ENCODE measurements around the gene FLNC. TPM values are rescaled to one million over a fixed set of nuclear protein-coding genes. Genes with fewer than 3 reads are reported as not detected.

The FLNC gene
- total RNA-seq, 1 donor from 2014 or later, result 839 TPM

DNA sequence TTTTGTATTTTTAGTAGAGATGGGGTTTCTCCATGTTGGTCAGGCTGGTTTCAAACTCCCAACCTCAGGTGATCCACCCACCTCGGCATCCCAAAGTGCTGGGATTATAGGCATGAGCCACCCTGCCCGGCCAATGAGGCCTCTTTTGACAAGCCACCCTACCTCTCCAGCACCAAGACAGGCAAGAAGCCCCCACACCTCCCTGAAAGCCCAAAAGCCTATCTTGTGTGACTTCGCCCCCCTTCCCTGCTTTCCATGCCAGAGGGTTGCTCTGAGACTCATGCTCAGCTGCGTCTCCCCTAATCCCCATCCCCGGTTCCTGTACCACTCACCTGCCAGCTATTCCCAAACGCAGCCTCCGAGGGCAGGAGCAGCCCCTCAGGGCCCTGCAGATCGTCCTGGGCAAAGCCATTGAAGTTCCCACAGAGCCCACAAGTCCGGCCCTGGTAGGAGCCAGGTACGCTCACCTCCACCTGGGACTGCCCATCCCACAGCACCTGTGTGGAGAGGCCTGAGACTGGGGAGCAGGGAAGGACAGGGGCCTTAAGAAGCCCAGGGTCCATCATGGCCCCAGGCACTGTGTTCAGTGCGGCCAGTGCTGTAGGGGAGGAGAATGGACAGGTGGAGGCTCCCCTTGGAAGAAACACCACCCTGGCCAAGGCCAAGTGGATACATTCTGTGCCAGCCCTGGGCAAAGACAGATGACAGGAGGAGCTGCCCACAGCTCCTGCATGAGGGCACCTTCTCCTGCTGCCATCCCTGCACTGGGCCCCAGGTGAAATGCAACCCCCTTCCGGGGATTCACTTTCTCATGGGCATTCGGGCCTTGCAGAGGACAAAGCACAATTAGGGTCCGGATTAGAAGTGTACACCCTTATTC is 48.3 kb downstream of the FLNC start:
- H3K27me3 ChIP-seq (ENCODE audit: low read depth), result no peaks in the 10 kb centered on the region
- DNase-seq, result peak; percentile 6
- intact Hi-C loops (cut with micrococcal nuclease), result loop anchor here (10.0 kb wide), 1 partner anchor 274 kb away; no protein-coding TSS in a partner anchor
- H3K27ac ChIP-seq (replicated peaks), result no peak overlapping the region
- H3K9me3 ChIP-seq (replicated peaks), result no peaks in the 10 kb centered on the region
- H3K4me3 ChIP-seq, result no peak overlapping the region
- no peaks in the 10 kb centered on the region for H3K4me1 ChIP-seq
- H3K36me3 ChIP-seq, result no peaks in the 10 kb centered on the region
- TF ChIP-seq, protein P1, sequence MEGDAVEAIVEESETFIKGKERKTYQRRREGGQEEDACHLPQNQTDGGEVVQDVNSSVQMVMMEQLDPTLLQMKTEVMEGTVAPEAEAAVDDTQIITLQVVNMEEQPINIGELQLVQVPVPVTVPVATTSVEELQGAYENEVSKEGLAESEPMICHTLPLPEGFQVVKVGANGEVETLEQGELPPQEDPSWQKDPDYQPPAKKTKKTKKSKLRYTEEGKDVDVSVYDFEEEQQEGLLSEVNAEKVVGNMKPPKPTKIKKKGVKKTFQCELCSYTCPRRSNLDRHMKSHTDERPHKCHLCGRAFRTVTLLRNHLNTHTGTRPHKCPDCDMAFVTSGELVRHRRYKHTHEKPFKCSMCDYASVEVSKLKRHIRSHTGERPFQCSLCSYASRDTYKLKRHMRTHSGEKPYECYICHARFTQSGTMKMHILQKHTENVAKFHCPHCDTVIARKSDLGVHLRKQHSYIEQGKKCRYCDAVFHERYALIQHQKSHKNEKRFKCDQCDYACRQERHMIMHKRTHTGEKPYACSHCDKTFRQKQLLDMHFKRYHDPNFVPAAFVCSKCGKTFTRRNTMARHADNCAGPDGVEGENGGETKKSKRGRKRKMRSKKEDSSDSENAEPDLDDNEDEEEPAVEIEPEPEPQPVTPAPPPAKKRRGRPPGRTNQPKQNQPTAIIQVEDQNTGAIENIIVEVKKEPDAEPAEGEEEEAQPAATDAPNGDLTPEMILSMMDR (IDR thresholded peaks at IDR 0.05; ENCODE audit: borderline replicate concordance), result no peak

DNA sequence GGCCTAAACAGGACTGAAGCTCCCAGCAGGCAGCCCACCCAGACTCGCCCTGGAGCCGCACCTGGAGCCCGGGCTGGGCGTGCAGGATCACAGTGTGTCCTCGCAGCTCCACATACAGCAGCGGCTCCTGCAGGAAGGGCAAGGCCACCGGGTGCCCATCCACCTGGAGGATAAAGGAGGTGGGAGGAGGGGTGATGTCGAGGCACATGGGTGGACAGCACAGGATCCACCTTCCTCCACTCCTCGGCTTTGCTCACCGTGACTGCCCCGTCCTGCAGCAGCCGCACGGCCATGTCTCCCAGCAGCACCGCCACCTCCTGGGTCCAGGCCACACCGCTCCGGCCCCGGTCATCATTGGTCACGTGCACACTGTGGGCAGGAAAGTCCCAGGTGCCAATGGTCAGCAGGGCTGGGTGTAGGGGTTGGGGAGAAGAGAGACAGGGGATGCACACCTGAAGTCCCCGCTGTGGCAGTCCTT is 49.3 kb downstream of the FLNC start:
- Histone ChIP-seq H3K9me3 (replicated peaks) (no peaks in the 10 kb centered on the region), H3K27me3 (ENCODE audit: low read depth) (peaks cover 6% of the 10 kb centered on the region), H3K4me3 (no peak overlapping the region), H3K4me1 (peaks cover 3% of the 10 kb centered on the region), H3K27ac (replicated peaks) (no peak overlapping the region), H3K36me3 (no peaks in the 10 kb centered on the region)
- TF ChIP-seq, protein P1 (IDR thresholded peaks at IDR 0.05; ENCODE audit: borderline replicate concordance), result no peak
- intact Hi-C loops (cut with micrococcal nuclease), result loop anchor here (10.0 kb wide), 1 partner anchor 275 kb away; no protein-coding TSS in a partner anchor
- DNase-seq, result peak; percentile 14

DNA sequence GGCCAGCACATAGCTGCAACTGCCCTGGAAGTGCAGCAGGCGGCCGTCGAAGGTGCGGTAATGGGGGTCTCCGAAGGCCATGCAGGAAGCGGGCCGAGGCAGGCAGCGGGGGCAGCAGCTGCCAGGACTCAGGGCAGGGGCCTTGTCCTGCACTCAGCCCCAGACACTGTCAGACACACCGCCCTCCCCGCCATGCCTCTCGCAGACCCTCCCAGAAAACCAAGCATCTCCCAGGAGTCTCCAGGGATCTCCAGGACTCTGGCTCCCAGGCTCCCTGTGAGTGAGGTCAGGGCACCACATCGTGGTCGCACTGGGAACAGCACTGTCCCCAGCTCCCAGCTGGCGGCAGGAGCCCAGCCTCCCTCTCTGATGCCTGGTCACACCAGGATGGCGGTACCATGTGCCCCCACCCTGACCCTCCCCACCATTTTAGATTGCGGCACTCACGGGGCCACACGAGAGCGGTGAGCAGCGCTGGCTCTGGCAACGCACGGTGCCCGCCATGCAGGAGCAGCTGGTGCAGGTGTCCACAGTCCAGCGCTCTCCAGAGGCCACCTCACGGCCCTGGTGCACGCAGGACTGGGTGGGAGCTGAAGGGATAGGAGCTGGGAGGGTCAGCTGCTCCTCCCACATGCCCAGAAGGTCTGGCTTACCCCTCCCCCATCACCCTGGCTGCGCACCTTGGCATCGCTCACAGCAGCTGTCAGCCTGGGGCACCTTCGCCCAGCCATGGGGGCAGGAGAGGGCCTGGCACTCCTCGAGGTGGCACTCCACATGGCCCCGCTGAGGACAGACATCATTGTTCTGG is 49.9 kb downstream of the FLNC start:
- no peak overlapping the region for H3K4me3 ChIP-seq
- TF ChIP-seq, protein P1 (IDR thresholded peaks at IDR 0.05; ENCODE audit: borderline replicate concordance), result peak; percentile 94
- H3K36me3 ChIP-seq, result no peaks in the 10 kb centered on the region
- H3K9me3 ChIP-seq (replicated peaks), result no peaks in the 10 kb centered on the region
- no peak overlapping the region for H3K27ac ChIP-seq (replicated peaks)
- intact Hi-C loops (cut with micrococcal nuclease), result loop anchor here (10.0 kb wide), 1 partner anchor 275 kb away; no protein-coding TSS in a partner anchor
- peaks cover 10% of the 10 kb centered on the region for H3K27me3 ChIP-seq (ENCODE audit: low read depth)
- DNase-seq, result peak; percentile 63
- peaks cover 3% of the 10 kb centered on the region for H3K4me1 ChIP-seq

DNA sequence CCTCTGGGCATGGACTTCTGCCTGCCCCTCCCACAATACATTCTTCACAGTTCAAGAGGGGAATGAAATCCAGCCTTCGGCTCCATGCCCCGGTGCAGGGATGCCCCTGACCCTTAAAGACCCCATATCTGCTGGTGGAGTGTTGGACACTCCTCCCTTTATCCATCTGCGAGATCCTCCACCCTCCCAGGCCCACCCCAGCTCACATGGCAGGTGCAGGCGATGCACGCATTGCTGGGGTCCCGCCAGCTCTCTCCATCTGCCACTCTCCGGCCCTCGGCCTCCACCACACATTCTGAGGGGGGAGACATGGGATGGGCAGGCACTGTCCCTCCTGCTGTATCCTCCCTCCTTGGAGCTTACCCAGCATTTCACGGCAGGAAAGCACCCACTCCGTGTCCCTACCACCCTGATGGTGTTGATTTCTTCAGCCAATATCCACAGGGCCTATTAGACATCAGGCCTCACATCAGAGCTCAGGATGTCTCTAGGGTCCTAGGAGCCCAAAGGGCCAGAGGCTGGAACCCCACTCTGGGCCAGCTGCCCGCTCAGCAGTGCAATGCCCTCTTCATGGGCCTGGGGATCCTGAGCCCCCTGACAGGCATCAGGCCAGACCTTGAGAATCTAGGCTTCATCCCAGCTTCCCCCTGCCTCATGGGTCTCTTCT is 50.7 kb downstream of the FLNC start:
- Histone ChIP-seq H3K9me3 (replicated peaks) (no peaks in the 10 kb centered on the region), H3K4me3 (no peak overlapping the region), H3K27me3 (ENCODE audit: low read depth) (peaks cover 18% of the 10 kb centered on the region), H3K4me1 (peaks cover 3% of the 10 kb centered on the region), H3K36me3 (no peaks in the 10 kb centered on the region), H3K27ac (replicated peaks) (no peak overlapping the region)
- TF ChIP-seq, protein P1 (IDR thresholded peaks at IDR 0.05; ENCODE audit: borderline replicate concordance), result no peak
- peak; percentile 11 for DNase-seq
- intact Hi-C loops (cut with micrococcal nuclease), result no loop called here
